SK-MEL-5 (cell line): Measurements from ENCODE around the gene PTAFR. TPM values are rescaled to one million over a fixed set of nuclear protein-coding genes. Genes with fewer than 3 reads are reported as not detected.

ENCODE experiments used
- DNase-seq: peaks from one replicate; pipeline ENCODE4 v3.0.0-alpha.2; 2016; ENCODE audit warnings: low read depth, low spot score
- in situ Hi-C: cut with HindIII; loops from 2 replicates; pipeline ENCODE4 v1.10.0; 2016; ENCODE audit warnings: low sequenced_read_pairs, high pct_unique_total_duplicates, low pct_unique_long_range_greater_than_20kb
- small RNA-seq, 2 experiments: library from RNA; depleted of rRNA; stranded (forward); fragments of <200 nt; gene quantifications; one replicate each; pipeline ENCODE3, GENCODE V24; 2014
- total RNA-seq: library from RNA; depleted of rRNA; stranded (reverse); fragments of >200 nt; shearing (Covaris generic); gene quantifications from 2 replicates; pipeline ENCODE4 v1.2.3, GENCODE V29; 2014; rRNA removed

PTAFR gene
- total RNA-seq, 1 experiment from 2014 or later: 0.24 TPM

GRCh38 chr1:28109639-28110038, 66.9 kb downstream of the PTAFR start:
- no peak for DNase-seq
- in situ Hi-C loops: no loop called here

- in situ Hi-C loops: no loop called here
- DNase-seq: no peak
Observed at GRCh38 chr1:28108001-28108400, 68.5 kb downstream of the PTAFR start.

GRCh38 chr1:28104866-28105467, 71.5 kb downstream of the PTAFR start:
- in situ Hi-C loops: no loop called here
- peak; percentile 50 for DNase-seq

GRCh38 chr1:28102189-28102588, 74.3 kb downstream of the PTAFR start:
- in situ Hi-C loops: no loop called here
- no peak for DNase-seq

- DNase-seq: no peak
- in situ Hi-C loops: no loop called here
Observed at GRCh38 chr1:28099050-28099769, 77.3 kb downstream of the PTAFR start.

Small RNA genes lying within 50 kb of the gene (small RNA-seq; reads per million reads assigned to genes)
- 0 reads per million in 2 experiments for gene RNU6-176P

Other genes starting within 250 kb of the PTAFR start
- gene SMPDL3B, start 241.7 kb downstream of the PTAFR start, total RNA-seq: 1.0 and 2.0 TPM in 2 replicates
- gene XKR8, start 216.7 kb downstream of the PTAFR start, total RNA-seq: not detected in 2 replicates
- gene EYA3, start 88.1 kb downstream of the PTAFR start, total RNA-seq: 20.9 and 22.6 TPM in 2 replicates
- 133 and 136 TPM in 2 replicates for gene DNAJC8, start 56.3 kb upstream of the PTAFR start, total RNA-seq
- 34.9 and 37.2 TPM in 2 replicates for gene ATP5IF1, start 59.4 kb upstream of the PTAFR start, total RNA-seq
- 33.5 and 43.1 TPM in 2 replicates for gene SESN2, start 82.8 kb upstream of the PTAFR start, total RNA-seq
- gene MED18, start 152.3 kb upstream of the PTAFR start, total RNA-seq: 14.4 and 19.0 TPM in 2 replicates
- 5.4 and 5.5 TPM in 2 replicates for gene PHACTR4, start 193.1 kb upstream of the PTAFR start, total RNA-seq